ENCODE data around the gene AGAP2.

Gene AGAP2

GRCh38 chr12:57736741-57737466 is 1.6 kb downstream of the AGAP2 start:
- DNase-seq (ENCODE audit: low spot score): no peak

DNA sequence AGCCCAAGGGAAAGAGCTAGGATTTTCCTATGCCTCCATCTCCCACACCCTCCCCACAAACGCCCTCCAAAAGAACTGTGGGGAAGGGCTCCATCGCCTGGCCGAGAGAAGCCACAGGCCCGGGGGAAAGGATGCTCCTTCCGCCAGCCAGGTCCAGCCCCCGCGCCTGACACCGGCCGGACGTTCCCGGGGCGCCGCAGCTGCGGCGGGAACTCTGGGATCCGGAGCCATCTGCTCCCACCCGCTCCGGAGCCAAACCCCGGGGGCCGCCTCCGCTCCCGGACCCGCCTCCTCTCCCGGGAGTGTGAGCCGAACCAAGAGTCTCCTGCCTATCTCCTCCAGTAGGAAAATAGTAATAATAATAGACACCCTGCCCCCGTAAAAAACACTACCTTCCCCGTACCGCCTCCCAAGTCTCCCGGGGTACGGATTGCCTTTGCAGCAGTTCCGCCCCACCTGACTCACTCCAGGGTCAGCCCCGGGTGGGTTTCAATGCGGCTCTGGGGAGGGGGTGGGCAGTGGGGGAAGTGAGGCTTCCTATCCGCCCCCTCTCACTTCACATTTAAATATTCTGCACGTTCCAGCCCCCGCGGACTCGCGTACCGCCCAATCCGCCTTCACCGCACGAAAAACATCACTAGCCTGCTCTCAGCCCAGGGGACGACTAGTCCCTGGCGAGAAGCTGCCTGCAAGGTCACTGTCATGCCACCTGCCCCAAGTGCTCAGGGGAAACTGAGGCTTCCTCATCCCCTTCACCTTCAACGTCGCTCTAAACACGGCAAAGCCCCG is 2.4 kb downstream of the AGAP2 start:
- no peak for DNase-seq (ENCODE audit: low spot score)

GRCh38 chr12:57735198-57735855 is 3.2 kb downstream of the AGAP2 start:
- DNase-seq (ENCODE audit: low spot score): no peak

- no peak for DNase-seq (ENCODE audit: low spot score)
Measured at GRCh38 chr12:57734591-57734990, 4.0 kb downstream of the AGAP2 start.

DNA sequence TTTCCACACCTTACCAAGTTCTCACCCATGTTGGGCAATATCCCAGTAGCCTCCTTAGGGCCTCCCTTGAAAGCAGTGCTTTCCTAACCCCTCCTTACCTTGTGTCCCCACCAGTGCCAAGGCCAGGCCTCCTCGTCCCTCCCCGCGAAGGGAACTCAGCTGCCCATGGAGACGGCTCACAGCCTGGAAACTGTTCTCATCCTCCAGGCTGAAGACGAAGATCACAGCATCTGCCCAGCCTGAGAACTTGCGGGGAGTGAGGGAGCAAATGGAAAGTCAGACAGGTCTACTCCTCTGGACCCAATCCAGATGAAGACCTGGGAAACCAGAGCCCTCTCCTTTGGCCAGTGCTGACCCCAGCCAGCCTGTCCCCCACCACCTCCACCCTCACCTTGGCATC is 4.6 kb downstream of the AGAP2 start:
- no peak for DNase-seq (ENCODE audit: low spot score)

DNA sequence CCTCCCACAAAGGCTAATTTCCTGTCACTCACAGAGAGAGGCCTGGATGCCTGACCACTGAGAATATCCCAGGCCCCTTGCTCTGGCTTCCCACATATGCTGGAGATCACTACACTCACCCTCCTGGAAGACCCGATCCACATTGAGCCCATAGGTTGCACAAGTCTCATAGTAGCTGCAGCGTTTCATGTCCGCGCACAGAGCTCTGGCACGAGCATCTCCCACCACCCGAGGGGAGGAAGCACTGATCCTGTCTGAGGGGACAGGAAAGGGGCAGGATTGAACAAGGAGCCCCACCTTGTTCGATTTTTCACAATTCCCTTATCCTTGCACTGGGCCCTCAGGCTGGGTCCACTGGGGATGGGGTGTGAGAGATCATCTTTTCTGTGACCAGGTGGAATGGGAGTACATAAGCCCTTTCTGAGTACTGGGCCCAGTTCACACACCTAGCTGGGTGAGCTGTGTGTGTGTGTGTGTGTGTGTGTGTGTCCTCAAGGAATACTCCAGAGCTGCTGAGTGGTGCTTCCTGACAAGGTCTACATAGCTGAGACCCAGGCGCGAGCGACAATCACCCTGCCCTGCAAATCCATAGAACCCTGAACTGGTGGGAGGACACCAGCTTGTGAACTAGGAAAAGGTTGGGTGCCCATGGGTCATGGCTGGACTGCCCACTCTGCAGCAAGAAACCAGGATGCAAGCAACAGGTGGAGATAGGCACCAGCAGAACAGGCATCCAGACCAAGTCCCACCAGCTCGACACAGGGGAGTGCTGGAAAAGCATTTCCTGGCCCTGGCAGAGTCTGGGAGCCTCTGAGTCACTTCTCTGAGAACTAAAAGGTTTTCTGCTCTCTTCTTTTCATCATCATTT is 5.6 kb downstream of the AGAP2 start:
- DNase-seq (ENCODE audit: low spot score): no peak

- DNase-seq (ENCODE audit: low spot score): no peak
Measured at GRCh38 chr12:57732270-57732669, 6.3 kb downstream of the AGAP2 start.

GRCh38 chr12:57731411-57732080 is 7.0 kb downstream of the AGAP2 start:
- no peak for DNase-seq (ENCODE audit: low spot score)

GRCh38 chr12:57730336-57731067 is 8.0 kb downstream of the AGAP2 start:
- no peak for DNase-seq (ENCODE audit: low spot score)

- no peak for DNase-seq (ENCODE audit: low spot score)
Measured at GRCh38 chr12:57729321-57729844, 9.2 kb downstream of the AGAP2 start.

DNA sequence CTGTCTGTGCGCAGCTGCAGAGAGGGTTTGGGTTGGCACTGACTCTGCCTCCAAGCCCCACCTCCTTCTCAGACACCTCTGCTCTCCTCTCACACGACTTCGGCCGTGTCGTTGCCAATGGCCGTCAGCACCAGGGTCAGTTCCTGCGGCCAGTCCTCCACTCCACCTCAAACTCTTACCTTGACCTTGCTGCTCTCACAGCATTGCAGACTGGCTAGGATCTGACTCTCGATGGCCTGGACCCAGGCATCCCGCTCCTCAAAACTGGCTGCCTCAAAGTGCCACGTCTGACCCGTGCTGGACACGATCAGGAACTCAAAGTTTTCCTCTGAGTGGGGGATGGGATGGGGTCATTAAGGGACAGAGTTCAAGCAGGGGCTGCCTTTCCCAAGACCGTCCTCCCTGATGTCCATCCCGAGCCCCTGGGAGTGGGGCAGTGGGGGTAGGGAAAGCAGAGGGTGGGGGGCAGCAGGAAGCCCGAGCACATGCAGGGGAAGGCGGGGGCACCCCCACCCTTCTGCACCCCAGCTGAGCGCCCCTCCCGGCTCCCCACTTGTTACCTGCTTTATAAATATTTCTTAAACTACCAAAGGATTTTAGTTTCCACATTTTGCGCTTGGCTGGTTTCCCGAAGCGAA is 10.7 kb downstream of the AGAP2 start:
- DNase-seq (ENCODE audit: low spot score): no peak

DNA sequence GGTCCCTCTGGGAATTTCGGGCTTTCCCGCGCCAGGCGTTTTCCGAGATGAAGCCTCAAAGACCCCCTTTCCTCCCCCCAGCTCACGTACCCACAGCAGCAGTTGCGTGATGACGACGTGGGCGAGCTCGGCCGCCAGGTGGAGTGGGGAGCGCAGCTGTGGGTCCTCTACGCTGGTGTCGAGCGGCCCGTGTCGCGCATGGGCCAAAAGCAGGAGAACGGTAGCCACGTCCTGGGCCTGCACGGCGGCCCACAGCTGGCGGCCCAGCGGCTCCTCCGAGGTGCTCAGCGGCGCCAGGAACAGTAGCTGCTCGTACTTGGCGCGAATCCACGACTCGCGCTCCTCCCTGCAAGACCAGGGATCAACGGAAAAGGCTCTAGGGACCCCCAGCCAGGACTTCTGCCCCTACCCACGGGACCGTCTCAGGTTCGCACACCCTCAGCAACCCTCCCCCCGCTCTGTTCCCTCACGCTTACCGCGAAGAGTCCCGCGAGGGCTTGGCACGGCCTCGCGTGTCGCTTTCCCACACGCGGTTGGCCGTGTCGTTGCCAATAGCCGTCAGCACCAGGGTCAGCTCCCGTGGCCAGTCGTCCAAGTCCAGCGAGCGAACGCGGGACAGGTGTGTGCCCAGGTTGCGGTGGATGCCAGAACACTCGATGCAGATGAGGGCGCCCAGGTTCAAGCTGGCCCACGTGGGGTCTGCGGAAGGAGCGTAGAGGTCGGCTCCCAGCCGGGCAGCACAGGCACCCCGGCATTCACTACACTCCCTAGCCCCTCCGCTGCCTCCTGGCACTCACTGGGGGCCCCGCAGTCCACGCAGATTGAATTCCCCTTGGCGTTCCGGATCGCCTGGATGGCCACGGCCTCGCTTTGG is 11.4 kb downstream of the AGAP2 start:
- no peak for DNase-seq (ENCODE audit: low spot score)

- peak; percentile 80 for DNase-seq (ENCODE audit: low spot score)
Measured at GRCh38 chr12:57726151-57726883, 12.2 kb downstream of the AGAP2 start.

DNA sequence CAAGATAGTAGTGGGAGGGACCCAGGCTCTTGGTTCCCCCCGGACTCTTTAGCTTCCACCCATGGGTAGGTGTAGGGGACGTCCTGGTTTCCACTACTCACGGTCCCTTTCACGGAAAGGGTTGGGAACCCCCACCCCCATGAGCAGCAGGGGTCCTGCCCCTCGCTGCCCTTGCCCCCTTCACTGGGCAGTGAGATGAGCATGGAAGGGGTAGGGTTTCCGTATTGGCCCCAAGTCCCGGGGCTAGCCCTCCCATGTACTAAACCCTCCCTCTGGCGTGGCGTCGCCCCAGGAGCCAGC is 12.7 kb downstream of the AGAP2 start:
- DNase-seq (ENCODE audit: low spot score): no peak

GRCh38 chr12:57724936-57725740 is 13.4 kb downstream of the AGAP2 start:
- DNase-seq (ENCODE audit: low spot score): no peak

GRCh38 chr12:57724003-57724935 is 14.3 kb downstream of the AGAP2 start:
- DNase-seq (ENCODE audit: low spot score): no peak

- no peak for DNase-seq (ENCODE audit: low spot score)
Measured at GRCh38 chr12:57723630-57723962, 14.9 kb downstream of the AGAP2 start.

Data from kidney capillary endothelial cell (primary cell).